ENCODE data around the gene MRGPRF.

Gene MRGPRF

DNA sequence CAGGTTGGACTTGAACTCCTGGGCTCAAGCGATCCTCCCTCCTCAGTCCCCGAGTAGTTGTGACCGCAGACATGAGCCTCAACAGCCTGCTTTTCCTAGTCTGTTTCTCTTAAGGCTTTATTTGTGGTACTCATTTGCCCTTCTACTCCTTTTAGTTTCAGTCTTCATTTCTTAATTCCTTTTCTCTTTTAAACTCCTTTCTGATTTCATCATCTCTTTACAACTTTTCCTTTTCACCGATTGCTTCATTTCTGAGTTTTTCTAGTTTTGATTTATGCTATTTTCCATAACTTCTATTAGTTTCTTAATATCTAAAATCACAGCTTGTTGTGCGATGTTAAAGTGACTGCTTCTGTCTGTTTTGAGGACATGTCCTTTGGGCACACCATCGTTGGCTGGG lies 17.3 kb upstream of the MRGPRF start:
- no peak for FAIRE-seq
- no peak for DNase-seq (ENCODE audit: extremely low spot score, insufficient read length, low read depth)

- no peak for FAIRE-seq
- DNase-seq (ENCODE audit: extremely low spot score, insufficient read length, low read depth), result no peak
Observed at GRCh38 chr11:69027704-69028372, 14.8 kb upstream of the MRGPRF start.

GRCh38 chr11:69024509-69024908 lies 11.5 kb upstream of the MRGPRF start:
- DNase-seq (ENCODE audit: extremely low spot score, insufficient read length, low read depth), result no peak
- FAIRE-seq, result no peak

GRCh38 chr11:69022260-69022659 lies 9.2 kb upstream of the MRGPRF start:
- no peak for FAIRE-seq
- DNase-seq (ENCODE audit: extremely low spot score, insufficient read length, low read depth), result no peak

GRCh38 chr11:69018924-69019323 lies 5.9 kb upstream of the MRGPRF start:
- no peak for FAIRE-seq
- no peak for DNase-seq (ENCODE audit: extremely low spot score, insufficient read length, low read depth)

GRCh38 chr11:69017951-69018350 lies 4.9 kb upstream of the MRGPRF start:
- no peak for FAIRE-seq

DNA sequence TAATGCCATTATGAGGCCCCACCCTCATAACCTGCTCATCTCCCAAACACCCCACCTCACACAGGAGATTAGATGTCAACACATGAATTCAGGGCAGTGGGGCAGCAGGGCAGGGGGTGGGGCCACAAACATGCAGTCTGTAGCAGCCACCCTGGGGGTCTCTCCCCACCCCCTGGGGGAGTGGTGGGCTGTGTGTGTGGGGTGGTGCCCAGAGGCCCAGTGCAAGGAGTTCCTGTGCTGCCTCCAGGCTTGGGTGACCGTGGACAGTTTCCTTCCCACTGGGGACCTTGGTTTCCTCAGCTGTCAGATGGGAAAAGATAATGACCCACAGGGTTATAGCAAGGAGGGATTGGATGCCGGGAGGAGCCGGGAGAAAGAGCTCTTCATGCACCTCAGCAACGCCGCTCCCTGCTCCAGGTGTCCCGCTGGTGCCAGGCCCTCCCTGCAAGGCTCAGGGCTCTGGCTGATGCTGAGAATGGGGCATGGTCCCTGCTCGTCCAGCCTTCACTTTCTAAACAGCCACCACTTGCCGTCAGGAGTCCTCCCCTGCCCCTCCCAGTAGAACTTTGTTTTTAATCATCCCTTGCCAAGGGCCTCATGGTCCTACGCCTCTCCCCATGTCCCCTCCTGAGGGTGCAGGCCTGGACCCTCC lies 2.0 kb upstream of the MRGPRF start:
- no peak for DNase-seq (ENCODE audit: extremely low spot score, insufficient read length, low read depth)
- no peak for FAIRE-seq

More at GRCh38 chr11:69017951-69018350, 4.9 kb upstream of the MRGPRF start:
- no peak for DNase-seq (ENCODE audit: extremely low spot score, insufficient read length, low read depth)

DNA sequence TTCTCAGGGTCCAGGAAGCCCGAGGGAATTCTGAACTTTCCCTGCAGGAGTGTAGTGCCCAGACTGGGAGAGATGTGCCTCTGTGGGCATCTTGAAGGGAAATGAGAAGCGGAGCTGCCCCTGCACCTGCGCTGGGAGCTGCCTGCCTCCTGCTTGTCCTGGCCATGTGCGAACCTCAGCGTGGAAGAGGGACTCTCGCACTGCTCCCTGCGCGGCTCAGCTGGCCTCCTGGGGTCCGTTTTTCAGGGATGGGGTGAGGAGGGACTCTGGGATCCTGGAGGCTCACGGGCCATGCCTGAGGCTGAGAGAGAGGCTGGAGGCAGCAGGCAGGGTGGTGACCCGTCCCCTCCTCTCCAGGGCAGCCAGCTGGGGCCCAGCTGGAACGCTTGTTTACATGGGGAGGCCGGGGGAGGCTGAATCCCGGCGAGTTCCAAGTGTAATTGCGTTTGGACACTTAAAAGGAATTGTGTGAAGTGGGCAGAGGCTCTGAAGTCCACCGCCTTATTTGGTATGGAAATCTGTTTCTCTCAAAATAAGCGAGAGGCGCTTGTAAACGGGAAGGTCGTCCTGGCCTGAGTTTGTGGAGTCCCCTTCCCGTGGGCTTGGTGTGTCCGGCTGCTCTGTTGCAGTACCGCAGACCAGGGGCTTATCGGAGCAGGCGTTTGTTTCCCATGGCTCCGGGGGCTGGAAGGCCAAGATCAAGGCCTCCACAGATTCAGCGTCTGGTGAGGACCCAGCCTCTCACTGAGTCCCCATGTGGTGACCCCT lies 1.2 kb upstream of the MRGPRF start:
- FAIRE-seq (no peak), DNase-seq (ENCODE audit: extremely low spot score, insufficient read length, low read depth) (no peak)

DNA sequence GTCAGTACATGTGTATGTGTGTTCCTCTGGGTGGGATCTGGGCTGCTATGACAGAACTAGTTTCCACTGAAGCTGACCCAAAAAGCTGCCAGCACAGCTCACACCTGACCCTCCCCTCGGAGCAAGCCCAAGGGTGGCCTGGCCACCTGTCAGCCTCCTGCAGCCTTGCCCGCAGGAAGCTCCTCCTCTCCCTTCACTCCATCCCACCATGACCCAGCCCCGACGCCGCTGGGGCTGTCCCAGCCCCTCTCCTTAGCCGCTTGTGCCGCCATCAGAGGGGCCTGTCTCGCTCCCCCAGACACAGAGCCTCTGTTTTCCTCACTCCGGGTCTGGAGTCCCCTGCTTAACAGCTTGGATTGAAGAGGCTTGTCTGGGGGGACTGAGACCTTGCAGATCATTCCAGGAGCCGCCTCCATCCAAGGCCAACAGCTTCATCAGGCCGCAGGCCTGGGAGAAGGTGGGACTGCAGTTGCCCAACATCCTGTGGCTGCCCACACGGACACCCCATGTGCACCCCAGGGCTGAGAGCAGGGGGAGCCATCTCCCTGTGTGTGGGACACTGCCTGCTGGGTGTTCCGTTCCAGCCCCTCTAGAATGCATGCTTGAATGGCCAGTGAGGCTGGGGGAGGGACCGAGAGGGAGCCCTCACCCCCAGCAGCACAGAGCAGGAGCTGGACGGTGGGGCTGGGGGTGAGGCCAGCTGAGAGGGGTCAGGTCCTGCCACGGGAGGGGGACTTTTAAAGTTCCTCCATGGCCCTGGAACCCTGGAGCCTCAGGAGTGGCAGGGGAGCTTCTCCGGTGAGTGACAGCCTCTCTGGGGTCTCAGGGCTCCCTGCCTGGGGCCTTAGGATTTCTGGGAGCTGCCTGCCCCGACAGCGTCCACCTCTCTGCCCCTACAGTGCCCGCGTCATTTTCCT lies 696 bp downstream of the MRGPRF start:
- no peak for FAIRE-seq
- DNase-seq (ENCODE audit: extremely low spot score, insufficient read length, low read depth), result no peak

GRCh38 chr11:69011624-69012091 lies 1.4 kb downstream of the MRGPRF start:
- DNase-seq (ENCODE audit: extremely low spot score, insufficient read length, low read depth) (no peak), FAIRE-seq (no peak)

DNA sequence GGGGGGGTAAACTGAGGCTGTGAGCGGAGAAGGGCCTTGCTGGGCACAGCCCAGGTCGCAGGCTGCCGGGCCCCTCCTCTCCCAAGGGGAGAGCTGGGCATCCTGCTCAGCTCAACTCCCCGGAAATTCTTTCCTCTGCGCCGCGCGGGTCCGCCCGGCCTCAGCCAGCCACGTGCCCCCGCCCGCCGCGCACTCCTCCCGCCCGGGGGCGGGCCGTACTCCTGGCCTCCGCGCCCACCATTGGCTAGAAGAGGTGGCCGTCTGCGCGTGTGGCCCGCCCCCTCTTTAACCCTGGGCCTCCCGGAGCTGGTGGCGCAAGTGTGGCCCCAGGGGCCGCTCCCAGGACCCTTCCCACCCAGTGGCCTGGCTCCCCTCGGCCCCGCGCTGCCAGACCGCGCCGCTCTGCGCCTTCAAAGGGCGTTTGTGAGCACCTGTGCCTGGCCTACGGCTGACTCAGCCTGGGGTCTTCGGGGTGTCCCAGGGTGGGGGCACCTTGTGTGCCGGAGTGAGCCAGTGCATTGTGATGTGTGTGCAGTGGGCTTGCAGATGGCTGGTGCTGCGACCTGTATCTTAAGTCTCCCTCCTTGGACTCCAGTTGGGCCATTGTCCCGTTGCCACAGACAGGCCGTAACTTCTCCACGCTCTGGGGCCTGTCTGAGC lies 2.0 kb downstream of the MRGPRF start:
- DNase-seq (ENCODE audit: extremely low spot score, insufficient read length, low read depth) (no peak), FAIRE-seq (no peak)

- no peak for DNase-seq (ENCODE audit: extremely low spot score, insufficient read length, low read depth)
- FAIRE-seq, result no peak
Observed at GRCh38 chr11:69010361-69010891, 2.6 kb downstream of the MRGPRF start.

DNA sequence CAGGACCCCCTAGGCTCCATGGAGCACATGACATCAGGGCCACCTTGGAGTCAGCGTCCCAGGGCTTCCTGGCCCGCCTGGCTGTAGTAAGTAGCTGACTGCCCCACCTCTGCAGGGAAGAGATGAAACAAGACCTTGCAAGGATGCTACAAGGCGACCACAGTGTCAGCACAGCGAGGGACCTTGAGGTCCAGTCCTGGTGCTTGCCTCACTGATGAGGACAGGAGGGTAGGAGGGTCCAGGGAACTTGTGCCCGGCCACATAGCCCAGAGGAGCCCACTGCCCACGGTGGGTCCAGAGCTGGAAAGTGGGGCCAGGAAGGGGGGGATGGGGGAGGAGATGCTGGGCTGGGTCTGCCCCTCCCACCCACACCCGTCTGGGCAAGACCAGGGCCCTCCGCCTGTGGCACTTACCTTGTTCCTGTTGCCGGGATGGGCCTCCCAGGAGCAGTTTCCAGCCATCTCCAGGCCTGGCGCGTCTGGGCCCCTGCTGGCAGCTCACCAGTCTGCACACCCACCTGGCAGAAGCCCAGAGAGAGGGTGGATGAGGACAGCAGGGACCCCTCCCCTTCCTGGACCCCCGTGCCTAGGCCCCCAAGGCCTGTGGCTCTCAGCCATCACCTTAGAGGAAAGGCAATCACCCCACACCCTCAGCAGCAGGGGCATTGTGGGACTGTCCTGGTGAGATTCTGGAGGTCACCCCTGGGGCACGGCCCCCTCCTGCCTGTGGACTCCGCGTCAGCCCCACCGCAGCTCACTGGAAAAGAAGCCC lies 3.4 kb downstream of the MRGPRF start:
- no peak for DNase-seq (ENCODE audit: extremely low spot score, insufficient read length, low read depth)
- no peak for FAIRE-seq

DNA sequence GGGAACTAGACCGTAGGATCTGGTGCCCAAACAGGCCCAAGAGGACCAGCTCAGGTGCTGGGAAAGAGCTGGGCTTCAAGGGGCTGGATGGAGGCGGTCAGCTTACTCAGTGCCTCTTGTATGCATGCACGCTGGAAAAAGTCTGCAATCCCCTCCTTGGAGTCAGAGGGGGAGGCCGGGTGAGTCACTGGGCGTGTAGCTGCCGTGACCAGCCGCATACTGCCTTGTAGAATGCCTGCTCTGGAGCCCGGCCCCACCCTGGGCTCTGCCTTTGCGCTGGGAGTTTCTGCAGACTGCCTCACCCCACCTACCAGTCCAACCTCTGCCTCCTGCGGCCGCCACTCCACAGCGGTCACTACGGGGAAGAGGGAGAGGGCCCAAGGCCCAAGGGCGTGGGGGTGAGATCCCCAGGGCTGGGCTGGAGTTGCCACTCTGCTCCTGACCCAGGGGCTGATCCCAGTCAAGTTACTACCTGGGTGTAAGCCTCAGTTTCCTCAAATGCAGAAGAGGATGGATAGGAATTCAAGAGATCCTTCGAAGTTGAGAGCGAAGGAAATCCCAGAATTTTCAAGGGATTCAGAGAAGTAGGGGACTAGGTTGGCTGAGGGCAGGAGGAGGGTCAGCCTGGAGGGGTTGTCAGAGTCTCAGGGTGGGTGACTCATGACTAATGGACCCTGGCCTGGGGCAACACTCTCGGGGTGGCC lies 4.2 kb downstream of the MRGPRF start:
- FAIRE-seq (no peak), DNase-seq (ENCODE audit: extremely low spot score, insufficient read length, low read depth) (no peak)

DNA sequence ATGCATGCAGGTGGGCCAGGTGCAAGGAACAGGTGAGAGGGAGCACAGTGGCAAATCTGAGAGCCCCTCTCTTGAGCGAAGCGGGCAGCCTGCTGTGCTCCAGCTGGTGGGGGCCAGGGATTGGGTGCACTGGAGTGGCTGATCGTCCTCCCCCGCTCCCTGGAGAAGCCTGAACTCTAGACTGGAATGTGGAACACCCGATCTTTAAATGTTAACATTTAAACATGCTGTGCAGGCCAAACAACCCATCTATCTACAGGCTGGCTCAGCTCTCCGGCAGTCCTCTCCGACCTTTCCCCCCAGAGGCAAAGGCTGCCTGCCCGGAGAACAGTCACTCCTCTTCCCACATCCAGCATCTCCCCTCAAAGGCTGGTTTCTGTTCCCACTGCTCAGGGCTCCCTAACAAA lies 5.1 kb downstream of the MRGPRF start:
- DNase-seq (ENCODE audit: extremely low spot score, insufficient read length, low read depth) (no peak), FAIRE-seq (no peak)

DNA sequence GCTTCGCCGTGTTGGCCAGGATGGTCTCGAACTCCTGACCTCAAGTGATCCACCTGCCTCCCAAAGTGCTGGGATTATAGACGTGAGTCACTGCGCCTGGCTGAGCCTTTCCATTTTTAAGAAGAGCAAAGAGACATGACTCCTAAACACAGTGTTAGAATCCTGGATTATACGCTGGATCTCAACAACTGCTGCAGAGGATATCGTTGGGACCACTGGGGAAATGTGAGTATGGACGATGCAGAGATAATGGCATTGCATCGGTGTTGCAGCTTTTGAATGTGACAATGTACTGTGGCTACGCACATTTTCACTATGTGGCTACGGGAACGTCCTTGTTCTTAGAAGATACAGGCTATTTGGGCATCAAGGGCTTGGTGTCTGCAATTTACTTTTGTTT lies 6.2 kb downstream of the MRGPRF start:
- FAIRE-seq, result no peak
- DNase-seq (ENCODE audit: extremely low spot score, insufficient read length, low read depth), result no peak

GRCh38 chr11:69005631-69006368 lies 7.2 kb downstream of the MRGPRF start:
- FAIRE-seq, result no peak
- no peak for DNase-seq (ENCODE audit: extremely low spot score, insufficient read length, low read depth)

Measured in GM18507 (cell line).